B cell (primary cell): ENCODE measurements around the gene STARD10. TPM values are rescaled to one million over a fixed set of nuclear protein-coding genes. Genes with fewer than 3 reads are reported as not detected.

Source experiments
- ATAC-seq: fragments of 200-7000 bp; cut with Tn5 transposase; one replicate; pipeline ENCODE4 v1.10.0; 2021; ENCODE audit warnings: low read depth, mild to moderate bottlenecking, moderate number of reproducible peaks, moderate library complexity
- CTCF ChIA-PET: fragments of 350-600 bp; sonication (Branson Sonifier 250); formaldehyde crosslinking; loops from one replicate; lab custom pipeline; 2021; ENCODE audit warnings: antibody characterized with exemption, inconsistent platforms; lab: Charles Lee
- POLR2A ChIA-PET: fragments of 350-600 bp; sonication (Branson Sonifier 250); formaldehyde crosslinking; loops from one replicate; lab custom pipeline; 2021; ENCODE audit warnings: antibody characterized with exemption; lab: Charles Lee
- DNase-seq: peaks from one replicate; pipeline ENCODE4 v3.0.0; 2013
- H2AFZ ChIP-seq: 2 replicates; pipeline ENCODE4 v1.6.1; 2012; ENCODE audit warnings: mild to moderate bottlenecking, low read depth, low read length; ENCODE audit not compliant: insufficient read depth, poor library complexity, severe bottlenecking
- H3K27ac ChIP-seq, 2 donors: 1 replicate in 1 of 2; 2 replicates in 1 of 2; pipeline ENCODE4 v1.5.1; 2012 to 2013; ENCODE audit warnings: low read length in 2 of 2, mild to moderate bottlenecking in 2 of 2, moderate library complexity in 1 of 2
- H3K27me3 ChIP-seq, 4 experiments: fragments of 200-600 bp in 1 of 4; sonication (generic) in 1 of 4; replicated peaks in 1 of 4; 1 replicate in 2 of 4; 2 replicates in 2 of 4; pipeline versions ENCODE4 v1.6.1 to v1.7.0; 2013 to 2016; ENCODE audit warnings: low read length in 3 of 4, mild to moderate bottlenecking in 2 of 4, mixed read lengths in 1 of 4, moderate library complexity in 1 of 4; ENCODE audit not compliant: insufficient read depth in 4 of 4, control insufficient read depth in 3 of 4; ENCODE audit errors: control extremely low read depth in 1 of 4
- H3K36me3 ChIP-seq, 2 experiments: replicated peaks in 1 of 2; 1 replicate in 1 of 2; 2 replicates in 1 of 2; pipeline versions ENCODE4 v1.6.1 to v1.7.1; 2013; ENCODE audit warnings: low read length in 1 of 2; ENCODE audit not compliant: insufficient read depth in 2 of 2, control insufficient read depth in 1 of 2; ENCODE audit errors: control extremely low read depth in 1 of 2, extremely low read depth in 1 of 2
- H3K4me1 ChIP-seq, 2 donors: fragments of 200-600 bp in 1 of 2; sonication (generic) in 1 of 2; 1 replicate in 1 of 2; 2 replicates in 1 of 2; pipeline versions ENCODE4 v1.5.1 to v1.6.1; 2013 to 2017; ENCODE audit warnings: low read length in 2 of 2; ENCODE audit not compliant: control insufficient read depth in 2 of 2, insufficient read depth in 2 of 2
- H3K4me2 ChIP-seq: replicated peaks from 2 replicates; pipeline ENCODE3; 2012; ENCODE audit warnings: mild to moderate bottlenecking, low read depth, low read length; ENCODE audit not compliant: poor library complexity, severe bottlenecking
- H3K4me3 ChIP-seq, 5 experiments: fragments of 200-600 bp in 1 of 5; sonication (generic) in 1 of 5; 1 replicate in 3 of 5; 2 replicates in 2 of 5; pipeline versions ENCODE4 v1.5.1 to v1.7.0; 2011 to 2016; ENCODE audit warnings: low read length in 4 of 5, mild to moderate bottlenecking in 4 of 5, low read depth in 2 of 5, control low read depth in 1 of 5, moderate library complexity in 1 of 5; ENCODE audit not compliant: insufficient read depth in 1 of 5; ENCODE audit errors: control extremely low read depth in 1 of 5, extremely low read depth in 1 of 5
- H3K79me2 ChIP-seq: fragments of 200-600 bp; sonication (generic); one replicate; pipeline ENCODE4 v1.6.0; 2016; ENCODE audit warnings: low read length; ENCODE audit not compliant: control insufficient read depth, insufficient read depth
- H3K9ac ChIP-seq: fragments of 200-600 bp; sonication (generic); 2 replicates; pipeline ENCODE4 v1.6.1; 2017; ENCODE audit warnings: mild to moderate bottlenecking, low read length, moderate library complexity
- H3K9me3 ChIP-seq, 3 donors: one replicate each; pipeline versions ENCODE4 v1.6.1 to v1.7.1; 2013; ENCODE audit warnings: low read length in 2 of 3; ENCODE audit not compliant: control insufficient read depth in 2 of 3, insufficient read depth in 1 of 3; ENCODE audit errors: control extremely low read depth in 1 of 3
- H4K20me1 ChIP-seq: 2 replicates; pipeline ENCODE4 v1.6.0; 2012; ENCODE audit warnings: mild to moderate bottlenecking, low read length; ENCODE audit not compliant: insufficient read depth, control insufficient read depth, poor library complexity, severe bottlenecking
- H3K27ac Mint-ChIP-seq: one replicate; pipeline ENCODE4 v1.8.0; 2021; ENCODE audit warnings: mixed read lengths
- H3K27me3 Mint-ChIP-seq: one replicate; pipeline ENCODE4 v1.8.0; 2021; ENCODE audit warnings: mixed read lengths
- H3K4me1 Mint-ChIP-seq: one replicate; pipeline ENCODE4 v1.8.0; 2021; ENCODE audit warnings: mixed read lengths
- H3K4me3 Mint-ChIP-seq: one replicate; pipeline ENCODE4 v1.8.0; 2021; ENCODE audit warnings: mixed read lengths
- H3K9me3 Mint-ChIP-seq: one replicate; pipeline ENCODE4 v1.8.0; 2022; ENCODE audit warnings: mixed read lengths; ENCODE audit not compliant: insufficient read depth
- CTCF ChIP-seq: fragments of 200-600 bp; IDR thresholded peaks from one replicate; pipeline ENCODE4 v1.8.0; 2022; ENCODE audit warnings: antibody characterized with exemption, mild to moderate bottlenecking
- EZH2 ChIP-seq: IDR thresholded peaks from 2 replicates; pipeline ENCODE4 v1.6.1; 2012; ENCODE audit warnings: borderline replicate concordance, low read depth, mild to moderate bottlenecking, moderate library complexity, low read length; ENCODE audit not compliant: insufficient read depth, poor library complexity, severe bottlenecking
- WGBS: methylation state at CpG from one replicate; pipeline ENCODE4 v1.1.5; 2013; ENCODE audit warnings: missing lambda C conversion rate; ENCODE audit not compliant: insufficient coverage; 5-methylcytosine and 5-hydroxymethylcytosine counted together
- intact Hi-C: fragments of 100-400 bp; cut with micrococcal nuclease; formaldehyde crosslinking; loops from one replicate; pipeline ENCODE4 v1.10.0; 2022
- polyA plus RNA-seq: library from polyadenylated mRNA; depleted of rRNA; stranded (reverse); fragments of >200 nt; gene quantifications from 2 replicates; pipeline ENCODE4 v1.2.3, GENCODE V29; 2012
- total RNA-seq, 2 donors: library from RNA; stranded (reverse); fragments of 120-200 nt in 1 of 2; gene quantifications; 1 replicate in 1 of 2; 2 replicates in 1 of 2; pipeline versions ENCODE4 v1.2.3 to v1.2.4, GENCODE V29; 2013 to 2022

STARD10 gene
- total and polyA plus RNA-seq, 2 donors (not counting 1 experiment from before 2014, with no cell fraction given) = 37.5 to 39.2 TPM

DNA sequence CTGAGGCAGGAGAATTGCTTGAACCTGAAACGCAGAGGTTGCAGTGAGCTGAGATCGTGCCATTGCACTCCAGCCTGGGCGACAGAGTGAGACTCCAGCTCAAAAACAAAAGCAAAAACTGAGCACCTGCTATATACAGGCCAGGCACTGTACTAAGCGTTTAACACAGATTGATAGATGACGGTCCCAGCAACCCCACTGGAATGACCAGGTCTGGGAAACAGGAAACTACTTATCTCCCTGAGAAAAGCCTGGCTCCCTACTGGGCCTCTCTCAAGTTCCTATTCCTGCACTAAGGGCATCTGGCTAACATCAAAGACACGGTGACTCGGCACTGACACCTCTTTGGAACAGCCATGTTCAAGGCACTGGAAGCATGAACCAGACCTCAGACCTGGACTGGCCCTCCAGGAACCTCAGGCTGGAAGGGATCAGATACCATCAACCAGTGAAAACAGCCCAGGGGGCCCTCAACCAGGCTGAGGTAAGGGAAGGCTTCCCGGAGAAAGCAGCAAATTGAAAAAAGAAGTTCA, 58.3 kb downstream of the STARD10 start:
- WGBS = 92% methylated on average over 7 of the region's 8 CpGs
- Histone ChIP-seq H3K4me3 (peak overlapping the region in 1 of 5 experiments; percentile 48), H3K36me3 (peaks cover 0 to 28% of the 10 kb centered on the region in 2 experiments), H3K4me2 (peak overlapping the region; percentile 83), H3K4me1 (peaks cover 66 to 78% of the 10 kb centered on the region in 2 donors), H3K9ac (no peak overlapping the region), H4K20me1 (peaks cover 7% of the 10 kb centered on the region), H2AFZ (no peak overlapping the region), H3K27ac (peak overlapping the region; percentile 97 to 99), H3K27me3 (no peaks in the 10 kb centered on the region), H3K79me2 (peaks cover 98% of the 10 kb centered on the region), H3K9me3 (peaks cover 0 to 8% (median 0%) of the 10 kb centered on the region in 3 donors)
- TF ChIP-seq EZH2 (no peak), CTCF (no peak)
- Mint-ChIP-seq H3K9me3 (no peaks in the 10 kb centered on the region), H3K27me3 (no peaks in the 10 kb centered on the region), H3K4me1 (peaks cover 82% of the 10 kb centered on the region), H3K4me3 (peak overlapping the region; percentile 50), H3K27ac (peak overlapping the region; percentile 73)
- ATAC-seq (no peak), DNase-seq (no peak)
- ChIA-PET CTCF (interaction anchor here (1.6 to 23.8 kb wide), 3 partner anchors 11 to 55 kb away, joined by 3 to 390 read pairs (median 142); partner anchors contain the start of gene STARD10), POLR2A (interaction anchor here (0.6 kb wide), 1 partner anchor 392 kb away, joined by 3 read pairs; no protein-coding TSS in a partner anchor)
- intact Hi-C loops = loop anchor here (1.0 to 5.0 kb wide), 3 partner anchors 9 to 652 kb away; no protein-coding TSS in a partner anchor

GRCh38 chr11:72732329-72732728, 61.5 kb downstream of the STARD10 start:
- Mint-ChIP-seq H3K9me3 (no peaks in the 10 kb centered on the region), H3K27ac (peak overlapping the region; percentile 78), H3K4me1 (peaks cover 75% of the 10 kb centered on the region), H3K4me3 (no peak overlapping the region), H3K27me3 (no peaks in the 10 kb centered on the region)
- whole genome bisulfite sequencing = 100% methylated on average over 7 of the region's 10 CpGs
- no peak for TF ChIP-seq EZH2
- no peak for TF ChIP-seq CTCF
- peaks cover 98% of the 10 kb centered on the region for H3K79me2 ChIP-seq
- DNase-seq = no peak
- CTCF ChIA-PET = interaction anchor here (0.9 to 23.8 kb wide), 4 partner anchors 7 to 58 kb away, joined by 3 to 390 read pairs (median 73); partner anchors contain the start of genes ARAP1 and STARD10
- POLR2A ChIA-PET = interaction anchor here (1.0 kb wide), 1 partner anchor 8 kb away, joined by 3 read pairs; no protein-coding TSS in a partner anchor
- ATAC-seq = no peak
- no peak overlapping the region for H2AFZ ChIP-seq
- H3K9ac ChIP-seq = no peak overlapping the region
- intact Hi-C loops = no loop called here
- H3K27me3 ChIP-seq = no peaks in the 10 kb centered on the region
- peaks cover 14% of the 10 kb centered on the region for H4K20me1 ChIP-seq
- no peak overlapping the region for H3K4me2 ChIP-seq
- H3K4me1 ChIP-seq = peaks cover 52 to 67% of the 10 kb centered on the region in 2 donors
- H3K27ac ChIP-seq = peak overlapping the region in 1 of 2 donors; percentile 72
- peaks cover 0 to 35% of the 10 kb centered on the region in 2 experiments for H3K36me3 ChIP-seq
- no peak overlapping the region for H3K4me3 ChIP-seq
- peaks cover 0 to 8% (median 0%) of the 10 kb centered on the region in 3 donors for H3K9me3 ChIP-seq
